Stimulated activated CD8-positive, alpha-beta memory T cell treated with anti-CD3 and anti-CD28 coated beads, Interleukin-7, amount 100 ng/mL, for 4 hours (primary cell): ENCODE measurements around the gene VSIG8.
"Not testable (repeated sequence)": the region's sequence is repeated elsewhere in the genome, so short reads cannot be mapped to it uniquely, and the experiment has no call there.

Source experiments
- DNase-seq, 2 donors: peaks; one replicate each; pipeline ENCODE4 v3.0.0-alpha.2; 2020; ENCODE audit warnings: low read depth in 2 of 2

VSIG8 gene, protein sequence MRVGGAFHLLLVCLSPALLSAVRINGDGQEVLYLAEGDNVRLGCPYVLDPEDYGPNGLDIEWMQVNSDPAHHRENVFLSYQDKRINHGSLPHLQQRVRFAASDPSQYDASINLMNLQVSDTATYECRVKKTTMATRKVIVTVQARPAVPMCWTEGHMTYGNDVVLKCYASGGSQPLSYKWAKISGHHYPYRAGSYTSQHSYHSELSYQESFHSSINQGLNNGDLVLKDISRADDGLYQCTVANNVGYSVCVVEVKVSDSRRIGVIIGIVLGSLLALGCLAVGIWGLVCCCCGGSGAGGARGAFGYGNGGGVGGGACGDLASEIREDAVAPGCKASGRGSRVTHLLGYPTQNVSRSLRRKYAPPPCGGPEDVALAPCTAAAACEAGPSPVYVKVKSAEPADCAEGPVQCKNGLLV

DNA sequence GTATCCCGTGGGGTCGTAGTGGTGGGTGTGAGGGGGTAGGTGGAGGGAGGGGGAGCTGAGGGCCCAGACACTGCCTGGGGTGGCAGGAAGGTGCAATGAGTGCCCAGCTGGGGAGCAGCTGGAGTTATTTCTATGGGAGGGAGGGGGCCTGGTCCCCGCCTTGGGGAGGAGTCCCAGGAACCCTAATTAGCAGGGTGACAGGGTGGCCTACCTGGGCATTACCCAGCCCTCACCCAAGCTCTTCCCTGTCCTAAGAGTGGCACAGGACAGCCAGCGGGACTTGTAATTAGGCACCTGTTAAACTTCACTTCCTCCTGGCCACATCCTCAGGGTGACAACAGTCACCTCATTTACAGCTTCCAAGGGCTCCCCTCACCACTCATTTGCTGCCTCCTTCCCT is at the start of gene VSIG8:
Gene VSIG8 (minus strand): TSS at position 101 of the 400 bp plus-strand sequence. CDS start 136 bp downstream, outside the sequence.
- DNase-seq = no peak

DNA sequence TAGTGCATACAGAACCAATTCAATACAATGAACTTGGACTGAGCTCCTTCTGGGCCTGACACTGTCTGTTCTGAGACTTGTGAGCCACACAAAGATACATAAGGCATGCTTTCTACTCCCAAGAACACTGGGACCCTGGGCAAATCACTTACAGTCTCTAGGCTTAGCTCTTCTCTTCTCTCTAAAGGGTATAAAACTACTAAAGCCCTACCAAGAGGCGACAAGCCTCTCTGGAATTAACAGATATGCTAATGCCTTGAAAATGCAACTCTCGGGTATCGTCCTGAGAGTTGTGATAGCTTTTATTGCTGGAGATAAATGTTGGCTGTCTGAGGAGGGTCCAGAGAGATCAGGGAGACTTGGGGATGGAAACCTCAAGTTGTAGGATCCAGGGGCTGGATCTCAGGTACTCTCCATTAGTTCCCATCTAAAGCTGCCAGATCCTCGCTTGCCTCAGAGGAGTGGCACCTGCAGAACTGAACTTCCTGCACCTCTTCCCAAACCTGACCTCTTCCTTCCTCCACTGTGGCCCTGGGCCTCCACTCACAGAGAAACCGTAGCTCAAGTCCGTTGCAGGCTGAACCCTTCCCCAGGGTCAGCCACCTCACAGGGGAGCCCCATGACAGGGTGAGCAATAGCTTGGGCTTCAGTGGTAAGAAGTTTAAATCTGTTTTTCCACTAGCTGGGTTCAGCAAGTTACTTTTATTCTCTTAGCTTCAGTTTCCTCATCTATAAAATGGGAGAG is 49.0 kb upstream of the VSIG8 start:
- DNase-seq = no peak

DNA sequence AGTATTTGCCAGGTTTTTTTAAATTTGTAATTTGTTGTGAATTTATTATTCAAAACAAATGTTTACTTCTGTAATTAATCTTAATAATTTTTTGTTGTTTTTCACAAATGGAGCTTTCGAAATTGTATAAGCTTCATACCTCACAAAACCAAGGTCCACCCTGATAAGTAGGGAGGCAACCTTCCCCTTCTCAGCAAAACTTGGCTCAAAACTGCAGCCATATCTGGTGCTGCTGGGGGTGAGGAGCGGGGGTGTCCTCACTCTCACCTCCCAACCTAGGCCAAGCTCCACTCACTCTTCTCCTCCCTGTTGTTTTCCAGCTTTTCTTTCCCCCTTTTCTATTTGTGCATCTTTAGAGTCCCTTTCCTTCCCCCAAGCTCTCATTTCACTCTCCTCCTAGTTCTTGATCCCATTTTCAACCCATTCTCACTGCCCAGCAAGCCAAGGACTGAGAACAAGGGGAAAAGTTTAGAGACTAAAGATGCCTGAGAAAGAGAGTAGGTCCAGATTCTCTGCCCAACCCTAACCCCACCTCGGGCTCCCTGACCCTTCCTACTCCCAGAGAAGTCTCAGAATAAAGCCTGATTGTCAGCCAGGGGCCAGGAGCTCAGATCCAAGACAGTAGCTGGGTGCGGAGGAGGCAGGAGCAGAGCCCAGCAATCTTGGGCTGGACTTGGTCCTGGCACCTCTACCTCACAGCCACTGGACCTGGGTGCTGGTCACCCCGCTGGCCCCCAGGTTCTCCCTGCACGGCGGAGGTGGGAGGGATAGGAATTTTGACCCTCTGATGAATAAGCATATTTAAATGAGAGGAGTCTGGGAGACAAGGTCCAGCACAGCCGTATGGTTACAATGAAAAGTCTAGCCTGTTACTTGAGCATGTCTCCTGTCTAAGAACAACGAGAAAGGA is 45.8 kb upstream of the VSIG8 start:
- DNase-seq = no peak

DNA sequence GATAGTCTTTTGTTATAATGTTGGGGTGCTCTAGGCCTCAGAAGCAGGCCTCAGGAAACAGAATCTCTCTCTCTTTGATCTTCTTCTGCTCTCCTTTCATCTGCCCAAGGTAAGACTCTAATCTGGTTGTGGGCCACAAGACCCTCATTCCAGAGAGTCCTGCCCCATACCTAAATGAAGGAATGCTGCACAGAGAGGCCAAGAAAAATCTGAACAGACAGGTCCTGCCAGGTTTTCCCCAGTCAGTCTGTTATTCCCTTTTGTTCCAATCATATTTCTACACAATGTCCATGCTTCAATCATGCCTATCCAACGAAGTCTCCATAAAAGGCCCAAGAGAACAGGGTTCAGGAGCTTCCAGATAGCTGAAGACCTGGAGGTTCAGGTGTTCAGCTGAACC is 44.5 kb upstream of the VSIG8 start:
- no peak for DNase-seq

DNA sequence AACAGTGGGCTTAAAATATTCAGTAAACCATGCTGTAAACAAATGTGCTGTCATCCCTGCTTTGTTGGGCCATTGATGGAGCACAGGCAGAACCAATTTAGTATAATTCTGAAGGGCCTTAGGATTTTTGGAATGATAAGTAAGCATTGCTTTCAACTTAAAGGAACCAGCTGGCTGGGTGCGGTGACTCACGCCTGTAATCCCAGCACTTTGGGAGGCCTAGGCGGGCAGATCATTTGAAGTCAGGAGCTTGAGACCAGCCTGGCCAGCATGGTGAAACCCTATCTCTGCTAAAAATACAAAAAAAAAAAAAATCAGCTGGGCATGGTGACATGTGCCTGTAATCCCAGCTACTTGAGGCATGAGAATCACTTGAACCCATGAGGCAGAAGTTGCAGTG is 41.6 kb upstream of the VSIG8 start:
- DNase-seq = not testable (repeated sequence)

DNA sequence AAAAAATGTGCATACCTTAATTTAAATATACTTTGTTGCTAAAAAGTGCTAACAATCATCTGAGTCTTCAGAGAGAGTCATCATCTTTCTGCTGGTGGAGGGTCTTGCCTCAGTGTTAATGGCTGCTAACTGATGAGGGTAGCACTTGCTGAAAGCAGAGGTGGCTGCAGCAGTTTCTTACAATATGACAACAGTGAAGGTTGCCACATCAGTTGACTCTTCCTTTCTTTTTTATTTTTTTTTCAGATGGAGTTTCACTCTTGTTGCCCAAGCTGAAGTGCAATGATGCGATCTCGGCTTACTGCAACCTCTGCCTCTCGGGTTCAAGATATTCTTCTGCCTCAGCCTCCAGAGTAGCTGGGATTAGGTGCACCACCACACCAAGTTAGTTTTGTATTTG is 40.1 kb upstream of the VSIG8 start:
- DNase-seq = no peak

DNA sequence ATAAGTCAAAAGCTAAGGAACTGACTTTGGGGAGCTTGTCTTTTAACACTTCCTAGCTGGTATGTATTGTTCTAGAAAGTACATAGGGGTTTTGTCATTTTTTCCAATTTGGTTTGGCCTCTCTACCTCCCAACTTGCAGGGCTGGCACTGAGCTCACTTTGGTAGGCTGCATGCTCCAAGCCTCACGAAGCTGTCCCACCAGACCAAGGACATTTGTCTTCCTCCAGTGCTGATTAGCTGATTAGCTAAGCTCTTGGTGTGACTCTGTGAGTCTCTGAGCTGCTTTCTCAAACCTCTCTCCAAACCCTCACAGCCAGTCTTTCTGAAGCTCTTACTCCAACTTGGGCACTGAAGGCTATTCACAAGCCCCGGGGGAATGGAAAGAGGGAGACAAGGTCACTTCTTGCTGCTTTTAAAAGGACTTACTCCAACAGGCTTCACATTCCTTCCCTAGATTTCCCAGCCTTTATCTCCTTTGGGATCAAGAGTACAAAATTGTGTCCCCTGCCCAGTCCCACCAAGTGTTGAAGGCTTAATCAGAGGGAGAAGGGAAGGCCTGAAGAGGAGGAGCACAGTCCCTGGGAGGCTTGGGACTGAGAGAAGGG is 38.4 kb upstream of the VSIG8 start:
- no peak for DNase-seq

DNA sequence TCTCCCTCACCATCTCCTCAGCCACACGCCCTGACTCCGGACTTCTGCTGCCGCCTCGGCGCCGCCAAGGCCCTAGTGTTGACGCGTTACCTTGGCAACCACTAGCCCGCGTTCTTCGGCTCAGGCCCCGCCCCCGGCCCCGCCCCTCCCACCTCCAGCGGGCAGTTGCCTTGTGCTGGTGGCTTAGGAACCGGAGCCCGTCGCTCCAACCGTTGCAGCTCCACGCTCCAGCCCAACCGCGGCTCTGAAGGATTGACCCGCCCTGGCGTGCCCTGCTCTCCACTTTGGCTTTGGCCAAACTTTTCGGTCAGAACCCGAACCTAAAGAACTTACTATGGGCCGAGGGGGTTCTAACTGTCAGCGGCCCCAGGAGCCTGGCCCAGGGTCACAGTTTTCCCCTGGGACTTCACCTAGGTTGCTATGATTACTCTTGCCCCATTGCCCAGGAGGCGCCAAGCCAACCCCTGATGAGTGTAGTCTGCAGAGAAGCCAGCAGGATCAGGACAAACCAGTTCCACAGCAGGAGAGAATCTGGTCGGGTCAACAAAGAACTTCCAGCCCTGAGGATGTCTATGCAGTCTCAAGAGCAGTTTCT is 37.7 kb upstream of the VSIG8 start, which contains the start of gene CFAP45:
Gene CFAP45 (minus strand): TSS at position 80 of the 595 bp plus-strand sequence. CDS start 67 bp downstream, at position 13.
- no peak for DNase-seq

DNA sequence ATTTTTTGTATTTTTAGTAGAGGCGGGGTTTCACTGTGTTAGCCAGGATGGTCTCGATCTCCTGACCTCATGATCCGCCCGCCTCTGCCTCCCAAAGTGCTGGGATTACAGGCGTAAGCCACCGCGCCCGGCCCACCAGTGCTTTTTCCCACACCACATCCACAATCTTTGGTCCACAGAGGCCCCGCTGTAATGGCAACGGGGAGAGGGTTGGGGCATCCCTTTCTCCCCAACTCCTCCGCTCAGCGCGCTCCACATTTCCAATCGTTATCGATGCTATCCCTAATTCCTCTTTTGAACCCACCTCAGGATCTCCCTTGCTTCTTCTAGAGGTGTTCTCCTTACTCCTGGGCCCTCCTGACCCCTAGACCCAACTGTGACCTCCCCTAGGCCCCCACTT is 37.2 kb upstream of the VSIG8 start:
- DNase-seq = not testable (repeated sequence)

DNA sequence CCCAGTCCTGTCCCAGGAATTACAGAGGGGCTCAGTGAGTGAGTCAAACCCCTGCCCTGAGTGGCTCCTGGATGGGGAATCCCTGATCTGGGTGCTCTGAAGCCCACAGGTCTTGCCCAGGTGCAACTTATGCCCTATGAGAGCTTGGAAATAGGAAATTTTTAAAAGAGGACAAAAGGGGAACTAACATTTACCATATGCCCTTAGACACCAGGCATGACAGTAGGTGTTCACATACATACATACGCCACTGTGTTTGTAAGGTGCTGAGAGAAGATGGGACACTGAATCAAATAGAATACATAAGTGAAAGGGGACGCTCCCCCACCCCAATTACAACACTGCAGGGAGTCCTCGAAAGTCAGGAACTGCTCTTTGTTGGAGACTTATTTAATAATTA is 36.1 kb upstream of the VSIG8 start:
- no peak for DNase-seq

DNA sequence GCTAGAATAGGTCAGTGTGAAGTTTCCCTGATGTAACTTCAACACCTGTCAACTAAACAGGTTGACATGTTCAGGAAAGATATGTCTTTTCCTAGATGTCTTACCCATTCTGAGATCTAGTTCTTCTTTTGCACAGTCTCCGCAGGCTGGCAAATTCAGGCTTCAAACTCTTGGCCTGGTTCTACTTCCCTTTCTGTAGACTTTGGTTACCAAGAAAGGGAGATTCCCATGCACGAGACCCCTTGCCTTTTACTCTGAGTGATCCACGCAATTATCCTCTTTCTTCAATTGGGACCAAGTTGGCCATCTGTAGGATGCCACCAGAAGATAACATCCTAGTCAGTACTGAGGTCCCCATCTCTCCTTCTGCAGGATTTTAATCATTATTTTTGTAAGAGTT is 35.5 kb upstream of the VSIG8 start:
- DNase-seq = no peak

DNA sequence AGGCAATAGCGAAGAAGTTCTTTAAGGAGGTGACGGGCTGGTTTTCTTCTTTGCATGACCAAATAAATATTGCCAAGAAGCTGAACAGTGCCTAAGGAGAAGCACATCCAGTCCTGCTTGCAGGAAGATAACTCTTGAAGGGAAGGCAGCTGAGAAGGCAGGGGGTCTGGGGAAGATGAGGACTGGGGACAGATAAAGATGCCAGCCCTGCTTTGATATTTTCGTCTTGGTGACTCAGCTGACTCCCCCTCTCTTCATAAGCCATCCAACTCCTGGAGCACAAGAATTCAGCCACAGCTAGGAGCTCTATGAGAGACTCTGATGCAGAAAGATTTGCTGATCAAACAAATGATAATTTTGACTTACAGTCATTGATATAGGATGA is 34.1 kb upstream of the VSIG8 start:
- DNase-seq = no peak

DNA sequence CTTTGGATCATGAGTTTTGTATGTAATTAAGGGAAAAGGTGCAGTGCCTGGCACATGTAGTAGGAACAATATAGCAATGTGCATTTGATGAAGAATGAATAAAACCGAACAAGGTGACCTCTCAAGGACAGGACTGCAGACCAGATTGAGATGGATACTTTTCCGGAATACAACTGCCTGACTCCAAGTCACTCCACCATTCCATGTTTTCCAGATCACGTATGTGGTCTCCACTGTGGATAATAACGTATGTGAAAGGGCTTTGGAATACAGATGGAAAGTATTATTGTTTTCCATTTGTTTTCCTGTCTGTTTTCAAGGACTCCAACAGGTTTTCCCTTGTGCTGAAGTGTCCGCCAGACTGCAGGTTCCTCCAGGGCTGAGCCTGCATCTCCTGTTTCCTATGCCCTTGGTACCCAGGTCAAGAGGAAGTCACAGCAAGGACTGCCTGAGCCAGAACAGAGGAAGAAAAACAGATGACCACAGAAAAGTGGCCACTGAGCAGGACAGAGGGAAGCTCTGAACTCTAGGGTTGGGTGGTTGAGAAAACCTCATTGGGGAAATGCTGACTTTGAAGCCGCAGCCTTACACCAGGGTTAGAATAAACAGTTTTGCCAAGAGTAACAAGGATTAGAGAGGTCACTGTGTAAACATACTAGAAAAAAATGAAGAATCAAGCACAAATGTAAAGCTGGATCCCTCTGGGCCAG is 33.5 kb upstream of the VSIG8 start:
- DNase-seq = no peak

DNA sequence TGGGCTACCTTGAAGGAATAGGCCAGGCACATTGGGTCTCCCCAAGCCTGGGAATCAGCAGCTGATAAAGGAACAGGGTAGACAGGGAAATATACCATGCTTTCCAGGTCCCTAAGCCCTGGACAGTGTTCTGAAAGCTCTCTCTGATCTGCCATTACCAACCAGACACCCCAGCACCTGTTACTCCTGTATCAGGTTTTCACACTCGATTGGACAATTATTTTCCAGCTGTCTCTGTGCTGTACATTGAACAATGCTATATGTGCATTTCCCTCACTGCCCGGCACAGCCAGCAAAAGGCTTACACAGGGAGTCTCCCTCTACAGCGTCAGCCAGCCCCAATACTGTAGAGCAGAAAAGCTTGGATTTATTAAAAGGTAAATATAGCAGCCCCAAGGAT is 32.8 kb upstream of the VSIG8 start:
- no peak for DNase-seq

DNA sequence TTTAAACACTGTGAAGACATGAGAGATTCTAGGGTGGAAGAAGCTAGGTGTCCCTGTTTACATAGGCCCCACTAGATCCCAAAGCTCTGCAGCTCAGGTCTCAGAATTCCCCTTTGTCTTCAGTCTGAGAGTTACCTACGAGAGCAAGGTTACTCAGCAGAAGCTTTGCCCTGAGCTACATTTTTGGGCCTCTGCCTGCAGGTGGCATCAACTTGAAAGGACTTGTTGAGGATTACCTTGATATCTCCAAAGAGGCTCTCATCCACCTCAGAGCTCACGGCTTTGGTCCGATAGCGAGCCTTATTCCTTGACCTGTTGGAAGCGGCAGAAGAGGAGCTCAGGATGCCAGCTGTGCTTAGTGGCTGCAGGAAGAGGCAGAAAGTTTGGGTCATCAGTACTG is 30.5 kb upstream of the VSIG8 start:
- no peak for DNase-seq

DNA sequence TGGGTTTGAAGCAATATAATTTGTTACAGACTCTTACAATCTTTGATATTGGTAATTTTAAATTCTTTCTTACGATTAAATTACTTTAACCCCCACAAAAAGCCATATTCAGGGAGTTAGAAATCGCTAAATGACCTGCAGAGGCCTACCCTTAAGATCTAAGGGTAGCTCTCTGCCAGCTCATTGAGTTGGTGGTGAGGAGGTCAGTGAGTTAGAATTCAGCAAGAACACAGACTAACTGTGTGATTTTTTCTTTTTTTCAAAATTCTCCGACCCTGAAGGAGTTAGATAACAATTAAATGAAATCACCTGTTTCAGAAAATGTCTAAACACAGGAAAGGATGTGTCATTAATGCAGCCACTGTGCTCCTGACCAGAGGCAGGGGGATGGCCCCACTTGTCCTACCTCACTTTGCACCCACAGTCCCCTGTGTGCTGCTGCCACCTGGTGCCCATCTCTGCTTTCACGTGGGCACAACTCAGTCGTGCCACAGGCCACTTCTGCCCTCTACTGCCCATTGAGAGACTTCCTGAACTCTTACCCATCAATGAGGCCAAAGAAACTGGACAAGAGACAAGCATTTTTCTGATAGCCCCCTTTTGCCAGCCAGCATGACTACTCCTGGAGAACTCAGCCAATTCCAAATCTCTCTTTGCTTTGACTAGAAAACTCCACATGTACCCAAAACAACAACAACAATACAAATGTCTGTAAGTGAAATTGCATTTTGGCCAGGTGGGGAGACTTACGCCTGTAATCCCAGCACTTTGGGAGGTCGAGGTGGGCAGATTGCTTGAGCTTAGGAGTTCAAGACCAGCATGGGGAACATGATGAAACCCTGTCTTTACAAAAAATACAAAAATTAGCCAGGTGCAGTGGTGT is 29.1 kb upstream of the VSIG8 start:
- peak; percentile 57 to 62 for DNase-seq

DNA sequence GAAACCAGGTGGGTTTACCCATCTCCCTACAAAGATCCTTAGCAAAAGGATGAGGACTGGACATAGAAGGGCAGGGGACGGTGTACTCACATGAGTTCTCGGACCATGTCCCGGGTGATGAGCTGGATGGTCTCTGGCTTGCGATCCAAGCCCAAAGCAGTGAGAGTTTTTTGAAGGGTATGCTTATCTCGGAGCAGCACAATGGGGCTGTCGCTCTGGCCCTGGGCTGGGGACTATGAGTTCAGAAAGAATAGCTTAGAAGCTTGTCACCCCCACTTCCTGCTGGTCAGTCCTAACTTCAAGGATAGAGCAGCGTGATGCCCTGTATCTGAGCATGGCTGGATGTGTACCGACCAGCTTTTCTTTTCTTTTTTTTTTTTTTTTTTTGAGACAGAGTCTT is 27.9 kb upstream of the VSIG8 start:
- no peak for DNase-seq

DNA sequence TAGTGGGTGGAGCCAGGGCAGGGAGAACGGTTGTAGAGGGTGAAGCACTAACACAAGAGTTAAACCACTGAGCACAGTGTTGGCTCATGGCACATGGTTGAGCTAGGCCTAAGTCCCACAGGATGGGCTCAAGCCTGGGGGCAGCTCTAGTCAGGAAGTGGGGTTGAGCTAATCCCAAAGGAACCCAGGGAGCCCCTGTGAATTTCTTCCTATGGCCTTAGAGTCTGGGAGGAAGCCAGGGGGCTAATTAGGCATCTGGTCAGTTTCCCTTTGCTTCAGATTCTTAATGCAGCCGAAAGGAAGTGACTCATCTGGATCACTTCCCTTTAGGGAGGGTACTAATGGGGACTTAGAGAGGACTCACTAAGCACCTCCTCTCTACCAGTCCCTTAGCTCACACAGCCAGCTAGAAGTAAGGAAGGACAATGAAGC is 27.4 kb upstream of the VSIG8 start:
- no peak for DNase-seq

DNA sequence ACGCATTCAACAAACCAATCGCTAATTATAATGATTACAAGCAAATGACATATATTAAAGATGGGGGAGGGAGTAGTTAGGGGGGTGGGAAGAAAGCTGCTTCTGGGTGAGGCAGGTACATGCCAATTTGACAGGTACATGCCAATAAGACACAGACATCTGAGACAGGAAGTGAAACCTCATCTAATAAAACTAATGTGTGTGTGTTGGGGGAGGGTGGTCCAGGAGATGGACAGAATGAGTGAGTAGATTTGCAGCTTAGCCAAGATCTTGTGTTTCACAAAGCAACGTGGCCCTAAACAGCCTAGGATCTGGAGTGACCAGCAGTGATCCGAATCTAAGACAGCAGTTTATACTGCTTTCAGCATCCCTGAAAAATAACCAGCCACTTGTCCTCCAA is 26.7 kb upstream of the VSIG8 start:
- DNase-seq = no peak

DNA sequence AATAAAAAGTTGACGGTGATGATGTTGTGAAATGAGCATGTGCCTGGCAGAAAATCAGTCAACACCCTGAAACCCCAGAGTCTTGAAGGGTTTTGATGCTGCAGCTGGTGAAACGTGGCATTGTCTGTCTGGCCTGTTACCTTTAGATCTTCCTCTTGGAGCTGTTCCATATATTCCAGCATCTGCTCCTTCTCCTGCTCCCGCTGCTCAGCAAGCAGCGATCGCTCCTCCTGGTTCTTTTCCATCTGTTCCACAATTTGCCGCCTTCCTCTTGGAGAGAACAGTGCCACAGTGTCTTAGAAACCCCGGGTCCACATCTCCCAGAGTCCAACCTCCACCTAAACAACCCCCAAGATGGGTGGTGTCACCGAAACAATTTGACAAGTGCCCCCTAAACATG is 21.8 kb upstream of the VSIG8 start:
- DNase-seq = no peak
